Measurements from ENCODE around the gene CALM3.

The CALM3 gene

GRCh38 chr19:46586294-46586693 is 14.8 kb upstream of the CALM3 start:
- DNase-seq (ENCODE audit: low read depth): no peak
- no peak for TF ChIP-seq CTCF (conservative IDR thresholded peaks at IDR 0.05; ENCODE audit: low read depth, low read length)
- no peak overlapping the region for H3K4me3 ChIP-seq (ENCODE audit: low read depth, low read length)

- DNase-seq (ENCODE audit: low read depth): no peak
- H3K4me3 ChIP-seq (ENCODE audit: low read depth, low read length): no peak overlapping the region
- no peak for TF ChIP-seq CTCF (conservative IDR thresholded peaks at IDR 0.05; ENCODE audit: low read depth, low read length)
Observed at GRCh38 chr19:46587861-46588260, 13.3 kb upstream of the CALM3 start.

- no peak for DNase-seq (ENCODE audit: low read depth)
- TF ChIP-seq CTCF (conservative IDR thresholded peaks at IDR 0.05; ENCODE audit: low read depth, low read length): no peak
- no peak overlapping the region for H3K4me3 ChIP-seq (ENCODE audit: low read depth, low read length)
Observed at GRCh38 chr19:46591254-46591653, 9.9 kb upstream of the CALM3 start.

- H3K4me3 ChIP-seq (ENCODE audit: low read depth, low read length): no peak overlapping the region
- DNase-seq (ENCODE audit: low read depth): no peak
- no peak for TF ChIP-seq CTCF (conservative IDR thresholded peaks at IDR 0.05; ENCODE audit: low read depth, low read length)
Observed at GRCh38 chr19:46591870-46592269, 9.3 kb upstream of the CALM3 start.

- no peak overlapping the region for H3K4me3 ChIP-seq (ENCODE audit: low read depth, low read length)
- no peak for DNase-seq (ENCODE audit: low read depth)
- no peak for TF ChIP-seq CTCF (conservative IDR thresholded peaks at IDR 0.05; ENCODE audit: low read depth, low read length)
Observed at GRCh38 chr19:46596008-46596407, 5.1 kb upstream of the CALM3 start.

- DNase-seq (ENCODE audit: low read depth): no peak
- no peak overlapping the region for H3K4me3 ChIP-seq (ENCODE audit: low read depth, low read length)
- no peak for TF ChIP-seq CTCF (conservative IDR thresholded peaks at IDR 0.05; ENCODE audit: low read depth, low read length)
Observed at GRCh38 chr19:46598372-46598917, 2.7 kb upstream of the CALM3 start.

- DNase-seq (ENCODE audit: low read depth): no peak
- H3K4me3 ChIP-seq (ENCODE audit: low read depth, low read length): peak overlapping the region; percentile 96
- no peak for TF ChIP-seq CTCF (conservative IDR thresholded peaks at IDR 0.05; ENCODE audit: low read depth, low read length)
Observed at GRCh38 chr19:46599716-46600373, 1.3 kb upstream of the CALM3 start.

All from choroid plexus epithelial cell (primary cell).